K562 (cell line): ENCODE results near the gene CLDN7. TPM values are rescaled to one million over a fixed set of nuclear protein-coding genes. Genes with fewer than 3 reads are reported as not detected.

Experiments
- KLF6 ChIP-seq: fragments of 250-450 bp; sonication (Bioruptor Pico); IDR thresholded peaks from 2 replicates; pipeline ENCODE4 v1.4.0; 2020; ENCODE audit warnings: mild to moderate bottlenecking, moderate library complexity, borderline replicate concordance
- RAD21 ChIP-seq, 2 experiments: fragments of 250-450 bp in 1 of 2; fragments of 450-650 bp in 1 of 2; sonication (Bioruptor Pico) in 1 of 2; formaldehyde crosslinking in 1 of 2; IDR thresholded peaks in 1 of 2; conservative IDR thresholded peaks in 1 of 2; 2 replicates each; pipeline versions ENCODE4 v1.4.0 to v1.8.0; 2020 to 2022; ENCODE audit warnings: mild to moderate bottlenecking in 2 of 2, moderate library complexity in 1 of 2
- SRSF7 ChIP-seq: fragments of 200-400 bp; formaldehyde crosslinking; optimal IDR thresholded peaks from 2 replicates; pipeline ENCODE3; 2017; ENCODE audit warnings: mild to moderate bottlenecking, low read depth, low read length
- TAF15 ChIP-seq: fragments of 200-400 bp; formaldehyde crosslinking; IDR thresholded peaks from 2 replicates; pipeline ENCODE4 v1.6.1; 2017; ENCODE audit warnings: mild to moderate bottlenecking, low read depth, low read length, moderate library complexity
- ZNF695 ChIP-seq: fragments of 450-650 bp; formaldehyde crosslinking; IDR thresholded peaks from 2 replicates; pipeline ENCODE4 v1.4.0; 2020; ENCODE audit warnings: mild to moderate bottlenecking, moderate library complexity
- ZNF780A ChIP-seq: fragments of 250-450 bp; sonication (Bioruptor Pico); IDR thresholded peaks from 2 replicates; pipeline ENCODE4 v1.5.0; 2021; ENCODE audit warnings: mild to moderate bottlenecking
- polyA plus RNA-seq, 8 experiments: library from polyadenylated mRNA; depleted of rRNA in 4 of 8; stranded (reverse) in 5 of 8; unstranded in 3 of 8; fragments of >200 nt; fragmentation: Nextera tagmentation in 2 of 8; fragmentation: Illumina TruSeq in 1 of 8; extraction: Ambion mirVana in 2 of 8; extraction: Trizol in 1 of 8; gene quantifications; 2 replicates each; pipeline versions ENCODE4 v1.2.1 to v1.2.3, GENCODE V29; 2011 to 2014; ENCODE audit warnings: inconsistent platforms in 1 of 8, missing spikeins in 1 of 8
- total RNA-seq, 7 experiments: library from RNA; depleted of rRNA in 6 of 7; stranded (reverse); fragments of >200 nt in 6 of 7; fragmentation: Illumina TruSeq in 2 of 7; extraction: Trizol in 2 of 7; gene quantifications; 2 replicates each; pipeline versions ENCODE4 v1.2.1 to v1.2.3, GENCODE V29; 2011 to 2021; ENCODE audit warnings: low replicate concordance in 1 of 7
- TF ChIP-seq, protein P1 (sequence below), 2 experiments: fragments of 450-650 bp in 1 of 2; sonication (generic) in 1 of 2; formaldehyde crosslinking in 1 of 2; IDR thresholded peaks; 2 replicates each; pipeline versions ENCODE4 v1.7.1 to v1.9.0; 2016 to 2022; ENCODE audit warnings: inconsistent platforms in 1 of 2, mild to moderate bottlenecking in 1 of 2, missing genetic modification reagents in 1 of 2
- TF ChIP-seq, protein P2 (sequence below): fragments of 450-650 bp; IDR thresholded peaks from 2 replicates; pipeline ENCODE4 v1.6.1; 2016; ENCODE audit warnings: low read depth

CLDN7 gene
- total and polyA plus RNA-seq, 9 of the 15 experiments (the other 6 are each of a cell fraction or from before 2014, with no cell fraction given), result 2.2 to 14.5 (median 7.6) TPM

DNA sequence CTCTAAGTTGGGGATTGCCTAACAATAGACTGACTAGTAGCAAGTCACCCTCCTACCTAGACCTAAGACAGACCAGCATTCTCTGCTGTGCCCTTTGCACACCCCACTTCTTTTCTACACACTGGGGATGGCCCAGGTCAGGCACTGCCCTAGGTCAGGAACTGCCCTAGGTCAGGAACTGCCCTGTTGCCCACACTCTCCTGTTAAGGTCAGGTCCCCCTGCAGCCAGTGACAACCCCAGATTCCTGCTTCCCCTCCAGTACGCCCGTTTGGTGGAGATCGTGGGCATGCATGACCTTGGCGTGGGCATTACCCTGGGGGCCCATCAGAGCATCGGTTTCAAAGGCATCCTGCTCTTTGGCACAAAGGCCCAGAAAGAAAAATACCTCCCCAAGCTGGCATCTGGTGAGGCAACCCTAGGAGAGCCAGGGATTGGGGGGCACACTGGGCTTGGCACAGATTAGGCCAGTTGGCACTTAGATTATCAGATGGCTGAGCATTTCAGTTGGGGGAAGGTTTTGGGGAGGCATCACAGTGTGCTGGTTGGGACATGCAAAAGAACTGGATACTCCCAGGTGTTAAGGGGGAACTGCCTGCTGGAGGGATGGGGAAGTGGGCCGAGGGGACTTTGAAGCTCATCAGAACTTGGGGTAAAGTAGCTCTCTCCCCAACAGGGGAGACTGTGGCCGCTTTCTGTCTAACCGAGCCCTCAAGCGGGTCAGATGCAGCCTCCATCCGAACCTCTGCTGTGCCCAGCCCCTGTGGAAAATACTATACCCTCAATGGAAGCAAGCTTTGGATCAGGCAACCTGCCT, 40.8 kb downstream of the CLDN7 start (continued):
- TF ChIP-seq TAF15, result no peak
- TF ChIP-seq, protein P1, sequence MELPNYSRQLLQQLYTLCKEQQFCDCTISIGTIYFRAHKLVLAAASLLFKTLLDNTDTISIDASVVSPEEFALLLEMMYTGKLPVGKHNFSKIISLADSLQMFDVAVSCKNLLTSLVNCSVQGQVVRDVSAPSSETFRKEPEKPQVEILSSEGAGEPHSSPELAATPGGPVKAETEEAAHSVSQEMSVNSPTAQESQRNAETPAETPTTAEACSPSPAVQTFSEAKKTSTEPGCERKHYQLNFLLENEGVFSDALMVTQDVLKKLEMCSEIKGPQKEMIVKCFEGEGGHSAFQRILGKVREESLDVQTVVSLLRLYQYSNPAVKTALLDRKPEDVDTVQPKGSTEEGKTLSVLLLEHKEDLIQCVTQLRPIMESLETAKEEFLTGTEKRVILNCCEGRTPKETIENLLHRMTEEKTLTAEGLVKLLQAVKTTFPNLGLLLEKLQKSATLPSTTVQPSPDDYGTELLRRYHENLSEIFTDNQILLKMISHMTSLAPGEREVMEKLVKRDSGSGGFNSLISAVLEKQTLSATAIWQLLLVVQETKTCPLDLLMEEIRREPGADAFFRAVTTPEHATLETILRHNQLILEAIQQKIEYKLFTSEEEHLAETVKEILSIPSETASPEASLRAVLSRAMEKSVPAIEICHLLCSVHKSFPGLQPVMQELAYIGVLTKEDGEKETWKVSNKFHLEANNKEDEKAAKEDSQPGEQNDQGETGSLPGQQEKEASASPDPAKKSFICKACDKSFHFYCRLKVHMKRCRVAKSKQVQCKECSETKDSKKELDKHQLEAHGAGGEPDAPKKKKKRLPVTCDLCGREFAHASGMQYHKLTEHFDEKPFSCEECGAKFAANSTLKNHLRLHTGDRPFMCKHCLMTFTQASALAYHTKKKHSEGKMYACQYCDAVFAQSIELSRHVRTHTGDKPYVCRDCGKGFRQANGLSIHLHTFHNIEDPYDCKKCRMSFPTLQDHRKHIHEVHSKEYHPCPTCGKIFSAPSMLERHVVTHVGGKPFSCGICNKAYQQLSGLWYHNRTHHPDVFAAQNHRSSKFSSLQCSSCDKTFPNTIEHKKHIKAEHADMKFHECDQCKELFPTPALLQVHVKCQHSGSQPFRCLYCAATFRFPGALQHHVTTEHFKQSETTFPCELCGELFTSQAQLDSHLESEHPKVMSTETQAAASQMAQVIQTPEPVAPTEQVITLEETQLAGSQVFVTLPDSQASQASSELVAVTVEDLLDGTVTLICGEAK (IDR thresholded peaks at IDR 0.05), result no peak
- TF ChIP-seq, protein P1 (CRISPR knock-in tag; IDR thresholded peaks at IDR 0.05), result no peak
- TF ChIP-seq ZNF780A (CRISPR knock-in tag), result no peak
- no peak for TF ChIP-seq SRSF7
- no peak for TF ChIP-seq KLF6
- no peak for TF ChIP-seq ZNF695 (CRISPR knock-in tag)
- 0 out of 4 replicates have a peak, but pooled peaks of 1 of the 2 experiments have one; percentile 3 for TF ChIP-seq RAD21 (CRISPR knock-in tag; conservative IDR thresholded peaks at IDR 0.05 in 1 of 2, IDR thresholded peaks at IDR 0.05 in 1 of 2)
- TF ChIP-seq, protein P2, sequence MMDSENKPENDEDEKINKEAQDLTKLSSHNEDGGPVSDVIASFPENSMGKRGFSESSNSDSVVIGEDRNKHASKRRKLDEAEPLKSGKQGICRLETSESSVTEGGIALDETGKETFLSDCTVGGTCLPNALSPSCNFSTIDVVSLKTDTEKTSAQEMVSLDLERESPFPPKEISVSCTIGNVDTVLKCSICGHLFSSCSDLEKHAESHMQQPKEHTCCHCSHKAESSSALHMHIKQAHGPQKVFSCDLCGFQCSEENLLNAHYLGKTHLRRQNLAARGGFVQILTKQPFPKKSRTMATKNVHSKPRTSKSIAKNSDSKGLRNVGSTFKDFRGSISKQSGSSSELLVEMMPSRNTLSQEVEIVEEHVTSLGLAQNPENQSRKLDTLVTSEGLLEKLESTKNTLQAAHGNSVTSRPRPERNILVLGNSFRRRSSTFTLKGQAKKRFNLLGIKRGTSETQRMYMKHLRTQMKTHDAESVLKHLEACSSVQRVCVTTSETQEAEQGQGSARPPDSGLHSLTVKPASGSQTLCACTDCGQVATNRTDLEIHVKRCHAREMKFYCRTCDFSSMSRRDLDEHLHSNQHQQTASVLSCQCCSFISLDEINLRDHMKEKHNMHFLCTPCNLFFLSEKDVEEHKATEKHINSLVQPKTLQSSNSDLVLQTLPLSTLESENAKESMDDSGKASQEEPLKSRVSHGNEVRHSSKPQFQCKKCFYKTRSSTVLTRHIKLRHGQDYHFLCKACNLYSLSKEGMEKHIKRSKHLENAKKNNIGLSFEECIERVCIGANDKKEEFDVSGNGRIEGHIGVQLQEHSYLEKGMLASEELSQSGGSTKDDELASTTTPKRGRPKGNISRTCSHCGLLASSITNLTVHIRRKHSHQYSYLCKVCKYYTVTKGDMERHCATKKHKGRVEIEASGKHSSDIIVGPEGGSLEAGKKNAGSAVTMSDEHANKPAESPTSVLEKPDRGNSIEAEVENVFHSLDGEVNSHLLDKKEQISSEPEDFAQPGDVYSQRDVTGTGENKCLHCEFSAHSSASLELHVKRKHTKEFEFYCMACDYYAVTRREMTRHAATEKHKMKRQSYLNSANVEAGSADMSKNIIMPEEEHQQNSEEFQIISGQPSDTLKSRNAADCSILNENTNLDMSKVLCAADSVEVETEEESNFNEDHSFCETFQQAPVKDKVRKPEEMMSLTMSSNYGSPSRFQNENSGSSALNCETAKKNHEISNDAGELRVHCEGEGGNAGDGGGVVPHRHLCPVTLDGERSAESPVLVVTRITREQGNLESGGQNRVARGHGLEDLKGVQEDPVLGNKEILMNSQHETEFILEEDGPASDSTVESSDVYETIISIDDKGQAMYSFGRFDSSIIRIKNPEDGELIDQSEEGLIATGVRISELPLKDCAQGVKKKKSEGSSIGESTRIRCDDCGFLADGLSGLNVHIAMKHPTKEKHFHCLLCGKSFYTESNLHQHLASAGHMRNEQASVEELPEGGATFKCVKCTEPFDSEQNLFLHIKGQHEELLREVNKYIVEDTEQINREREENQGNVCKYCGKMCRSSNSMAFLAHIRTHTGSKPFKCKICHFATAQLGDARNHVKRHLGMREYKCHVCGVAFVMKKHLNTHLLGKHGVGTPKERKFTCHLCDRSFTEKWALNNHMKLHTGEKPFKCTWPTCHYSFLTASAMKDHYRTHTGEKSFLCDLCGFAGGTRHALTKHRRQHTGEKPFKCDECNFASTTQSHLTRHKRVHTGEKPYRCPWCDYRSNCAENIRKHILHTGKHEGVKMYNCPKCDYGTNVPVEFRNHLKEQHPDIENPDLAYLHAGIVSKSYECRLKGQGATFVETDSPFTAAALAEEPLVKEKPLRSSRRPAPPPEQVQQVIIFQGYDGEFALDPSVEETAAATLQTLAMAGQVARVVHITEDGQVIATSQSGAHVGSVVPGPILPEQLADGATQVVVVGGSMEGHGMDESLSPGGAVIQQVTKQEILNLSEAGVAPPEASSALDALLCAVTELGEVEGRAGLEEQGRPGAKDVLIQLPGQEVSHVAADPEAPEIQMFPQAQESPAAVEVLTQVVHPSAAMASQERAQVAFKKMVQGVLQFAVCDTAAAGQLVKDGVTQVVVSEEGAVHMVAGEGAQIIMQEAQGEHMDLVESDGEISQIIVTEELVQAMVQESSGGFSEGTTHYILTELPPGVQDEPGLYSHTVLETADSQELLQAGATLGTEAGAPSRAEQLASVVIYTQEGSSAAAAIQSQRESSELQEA, result no peak
